IMR-90 (cell line): ENCODE data around the gene KIF16B. TPM values are rescaled to one million over a fixed set of nuclear protein-coding genes. Genes with fewer than 3 reads are reported as not detected.

Source experiments
- ATAC-seq: fragments of 200-7000 bp; cut with Tn5 transposase; 2 replicates; pipeline ENCODE4 v1.9.1; 2020; ENCODE audit warnings: low read depth, mild to moderate bottlenecking, moderate library complexity
- BruUV-seq: library from RNA; stranded (reverse); fragments of 400-500 nt; replicated peaks from 2 replicates; lab custom pipeline; 2021; lab: Mats Ljungman, UMichigan
- CTCF ChIA-PET: fragments of 300-600 bp; formaldehyde crosslinking; extraction: SDS; loops from one replicate; lab custom pipeline; 2021; ENCODE audit warnings: antibody characterized with exemption; lab: Yijun Ruan, JAX
- POLR2A ChIA-PET: fragments of 300-600 bp; sonication (Branson Sonifier 250); formaldehyde crosslinking; loops from one replicate; lab custom pipeline; 2022; ENCODE audit warnings: antibody characterized with exemption; ENCODE audit not compliant: unreplicated experiment; lab: Charles Lee
- DNase-seq: peaks from one replicate; pipeline ENCODE4 v3.0.0; 2013
- H2AFZ ChIP-seq: replicated peaks from 2 replicates; pipeline ENCODE3; 2013; ENCODE audit warnings: low read length, mild to moderate bottlenecking; ENCODE audit not compliant: poor library complexity
- H2AK5ac ChIP-seq: 2 replicates; pipeline ENCODE4 v1.6.1; 2013; ENCODE audit warnings: low read depth, low read length, inconsistent platforms
- H2AK9ac ChIP-seq: replicated peaks from 2 replicates; pipeline ENCODE3; 2013; ENCODE audit warnings: mild to moderate bottlenecking, low read depth, low read length, moderate library complexity; ENCODE audit not compliant: poor library complexity
- H2BK120ac ChIP-seq: 2 replicates; pipeline ENCODE4 v1.6.1; 2013; ENCODE audit warnings: low read depth, low read length, inconsistent platforms
- H2BK15ac ChIP-seq: 3 replicates; pipeline ENCODE4 v1.6.1; 2013; ENCODE audit warnings: low read depth, low read length, inconsistent platforms
- H2BK20ac ChIP-seq: 2 replicates; pipeline ENCODE4 v1.6.1; 2013; ENCODE audit warnings: low read depth, mild to moderate bottlenecking, inconsistent platforms, low read length, moderate library complexity
- H2BK5ac ChIP-seq: 2 replicates; pipeline ENCODE4 v1.6.1; 2013; ENCODE audit warnings: mild to moderate bottlenecking, low read depth, low read length, inconsistent platforms; ENCODE audit not compliant: poor library complexity, severe bottlenecking
- H3K14ac ChIP-seq: replicated peaks from 2 replicates; pipeline ENCODE4 v1.6.1; 2013; ENCODE audit warnings: low read depth, low read length, inconsistent platforms
- H3K18ac ChIP-seq: 2 replicates; pipeline ENCODE4 v1.6.1; 2013; ENCODE audit warnings: low read depth, low read length, control low read depth
- H3K23ac ChIP-seq: 2 replicates; pipeline ENCODE4 v1.6.1; 2013; ENCODE audit warnings: low read depth, low read length, inconsistent platforms
- H3K27ac ChIP-seq: 2 replicates; pipeline ENCODE4 v1.5.1; 2013; ENCODE audit warnings: mild to moderate bottlenecking, control low read depth, low read length; ENCODE audit not compliant: insufficient read depth
- H3K27me3 ChIP-seq: 2 replicates; pipeline ENCODE4 v1.6.1; 2013; ENCODE audit warnings: low read length; ENCODE audit not compliant: control insufficient read depth, insufficient read depth
- H3K36me3 ChIP-seq: 2 replicates; pipeline ENCODE4 v1.6.1; 2013; ENCODE audit warnings: low read length, mixed read lengths; ENCODE audit not compliant: control insufficient read depth, insufficient read depth
- H3K4ac ChIP-seq: 2 replicates; pipeline ENCODE4 v1.6.1; 2013; ENCODE audit warnings: low read depth, low read length, inconsistent platforms
- H3K4me1 ChIP-seq: 2 replicates; pipeline ENCODE4 v1.6.1; 2013; ENCODE audit warnings: low read length, mixed read lengths; ENCODE audit not compliant: control insufficient read depth, insufficient read depth
- H3K4me2 ChIP-seq: 2 replicates; pipeline ENCODE4 v1.6.1; 2013; ENCODE audit warnings: low read depth, mild to moderate bottlenecking, control low read depth, low read length, moderate library complexity
- H3K4me3 ChIP-seq: 2 replicates; pipeline ENCODE4 v1.5.1; 2013; ENCODE audit warnings: low read depth, mild to moderate bottlenecking, control low read depth, low read length, moderate library complexity; ENCODE audit not compliant: insufficient read depth
- H3K56ac ChIP-seq: 2 replicates; pipeline ENCODE4 v1.6.1; 2013; ENCODE audit warnings: low read length, inconsistent platforms; ENCODE audit not compliant: insufficient read depth; ENCODE audit errors: extremely low read depth
- H3K79me1 ChIP-seq, 2 experiments: 2 replicates each; pipeline ENCODE4 v1.6.1; 2013; ENCODE audit warnings: low read length in 2 of 2, inconsistent platforms in 1 of 2, low read depth in 1 of 2
- H3K9ac ChIP-seq: 2 replicates; pipeline ENCODE4 v1.6.1; 2013; ENCODE audit warnings: low read depth, low read length, control low read depth
- H3K9me1 ChIP-seq: 2 replicates; pipeline ENCODE4 v1.6.1; 2013; ENCODE audit warnings: low read length, inconsistent platforms; ENCODE audit not compliant: insufficient read depth
- H3K9me3 ChIP-seq: 2 replicates; pipeline ENCODE4 v1.6.1; 2013; ENCODE audit warnings: low read length; ENCODE audit not compliant: control insufficient read depth, insufficient read depth
- H4K20me1 ChIP-seq: 2 replicates; pipeline ENCODE4 v1.6.1; 2013; ENCODE audit warnings: low read length, inconsistent platforms; ENCODE audit not compliant: insufficient read depth
- H4K5ac ChIP-seq: 2 replicates; pipeline ENCODE4 v1.6.1; 2013; ENCODE audit warnings: mild to moderate bottlenecking, low read depth, low read length, control low read depth
- H4K8ac ChIP-seq, 2 experiments: 2 replicates each; pipeline ENCODE4 v1.6.1; 2013; ENCODE audit warnings: low read depth in 2 of 2, low read length in 2 of 2, control low read depth in 1 of 2, inconsistent platforms in 1 of 2
- H4K91ac ChIP-seq: 2 replicates; pipeline ENCODE4 v1.6.1; 2013; ENCODE audit warnings: low read depth, low read length, inconsistent platforms; ENCODE audit not compliant: insufficient read depth
- BHLHE40 ChIP-seq: fragments of 150-350 bp; IDR thresholded peaks from 2 replicates; pipeline ENCODE4 v1.6.1; 2016; ENCODE audit warnings: mild to moderate bottlenecking, low read depth, low read length
- CEBPB ChIP-seq: IDR thresholded peaks from 2 replicates; pipeline ENCODE4 v1.6.1; 2012; ENCODE audit warnings: low read depth, low read length, improper control_type of control experiment
- CHD1 ChIP-seq: IDR thresholded peaks from 2 replicates; pipeline ENCODE4 v1.6.1; 2012; ENCODE audit warnings: low read depth, low read length, improper control_type of control experiment
- ELK1 ChIP-seq: fragments of 150-350 bp; IDR thresholded peaks from 2 replicates; pipeline ENCODE4 v1.6.1; 2016; ENCODE audit warnings: low read depth, mild to moderate bottlenecking, low read length, moderate library complexity, borderline replicate concordance
- FOS ChIP-seq: fragments of 150-350 bp; IDR thresholded peaks from 2 replicates; pipeline ENCODE4 v1.6.1; 2016; ENCODE audit warnings: low read depth, low read length
- MAFK ChIP-seq: IDR thresholded peaks from 2 replicates; pipeline ENCODE4 v1.6.1; 2012; ENCODE audit warnings: low read depth, low read length, improper control_type of control experiment
- MAZ ChIP-seq: IDR thresholded peaks from 2 replicates; pipeline ENCODE4 v1.6.1; 2012; ENCODE audit warnings: low read depth, mild to moderate bottlenecking, low read length, improper control_type of control experiment, moderate library complexity, borderline replicate concordance
- MXI1 ChIP-seq: IDR thresholded peaks from 2 replicates; pipeline ENCODE4 v1.6.1; 2012; ENCODE audit warnings: low read depth, mild to moderate bottlenecking, low read length, moderate library complexity, borderline replicate concordance
- NFE2L2 ChIP-seq: fragments of 150-350 bp; IDR thresholded peaks from 2 replicates; pipeline ENCODE4 v1.6.1; 2016; ENCODE audit warnings: low read depth, mild to moderate bottlenecking, low read length
- POLR2A ChIP-seq: IDR thresholded peaks from 2 replicates; pipeline ENCODE4 v1.6.1; 2012; ENCODE audit warnings: mild to moderate bottlenecking, low read depth, low read length
- RAD21 ChIP-seq: IDR thresholded peaks from 2 replicates; pipeline ENCODE4 v1.6.1; 2012; ENCODE audit warnings: low read length, improper control_type of control experiment
- SMC3 ChIP-seq: fragments of 150-350 bp; IDR thresholded peaks from 2 replicates; pipeline ENCODE4 v1.6.1; 2016; ENCODE audit warnings: low read depth, mild to moderate bottlenecking, antibody characterized with exemption, low read length, moderate library complexity
- USF2 ChIP-seq: fragments of 150-350 bp; IDR thresholded peaks from 2 replicates; pipeline ENCODE4 v1.6.1; 2017; ENCODE audit warnings: mild to moderate bottlenecking, antibody characterized with exemption, low read length, low read depth
- WGBS, 2 experiments: methylation state at CpG; one replicate each; pipeline versions ENCODE4 v1.1.5 to v1.1.7; 2013; ENCODE audit warnings: missing lambda C conversion rate in 2 of 2; ENCODE audit not compliant: insufficient read length in 1 of 2; ENCODE audit errors: extremely low coverage in 2 of 2; 5-methylcytosine and 5-hydroxymethylcytosine counted together
- dilution Hi-C: fragments of 300-500 bp; cut with HindIII; formaldehyde crosslinking; loops from one replicate; pipeline ENCODE4 v1.14.3; 2018; ENCODE audit warnings: low sequenced_read_pairs; ENCODE audit not compliant: unreplicated experiment
- in situ Hi-C: fragments of 300-500 bp; cut with MboI; formaldehyde crosslinking; loops from 3 replicates; pipeline ENCODE4 v1.14.3; 2019; ENCODE audit warnings: low sequenced_read_pairs, inconsistent platforms, mixed read lengths
- intact Hi-C: fragments of 100-400 bp; cut with micrococcal nuclease; formaldehyde crosslinking; loops from 2 replicates; pipeline ENCODE4 v1.10.0; 2022
- polyA plus RNA-seq, 3 experiments: library from polyadenylated mRNA; depleted of rRNA; stranded (reverse); fragments of >200 nt; gene quantifications; 2 replicates each; pipeline ENCODE4 v1.2.3, GENCODE V29; 2012; ENCODE audit warnings: low replicate concordance in 1 of 3
- total RNA-seq: library from RNA; depleted of rRNA; stranded (reverse); fragments of >200 nt; gene quantifications from 2 replicates; pipeline ENCODE4 v1.2.3, GENCODE V29; 2012

Gene KIF16B
- total and polyA plus RNA-seq, 2 of the 4 experiments (the other 2 are of a cell fraction), result 4.7 to 10.0 TPM

- Histone ChIP-seq H3K79me1 (no peaks in the 10 kb centered on the region), H3K9ac (no peak overlapping the region), H3K18ac (no peak overlapping the region), H4K91ac (no peak overlapping the region), H3K4ac (no peak overlapping the region), H2AFZ (no peak overlapping the region), H2AK9ac (no peak overlapping the region), H3K27ac (no peak overlapping the region), H3K56ac (no peak overlapping the region), H3K23ac (no peak overlapping the region), H3K4me2 (no peak overlapping the region), H3K9me1 (0 out of 2 replicates have a peak, but pooled peaks cover 3% of the 10 kb centered on the region), H3K9me3 (no peaks in the 10 kb centered on the region), H2BK5ac (no peak overlapping the region), H4K20me1 (no peaks in the 10 kb centered on the region), H2AK5ac (no peak overlapping the region), H3K4me3 (no peak overlapping the region), H3K14ac (no peak overlapping the region), H3K36me3 (0 out of 2 replicates have a peak, but pooled peaks cover 2% of the 10 kb centered on the region), H3K27me3 (no peaks in the 10 kb centered on the region), H3K4me1 (peaks cover 4% of the 10 kb centered on the region), H4K8ac (no peak overlapping the region), H4K5ac (no peak overlapping the region), H2BK15ac (no peak overlapping the region), H2BK120ac (no peak overlapping the region), H2BK20ac (no peak overlapping the region)
- DNase-seq, result no peak
- ATAC-seq, result no peak
- ChIA-PET CTCF (no interaction called here), POLR2A (no interaction called here)
- TF ChIP-seq MXI1, result no peak
- TF ChIP-seq USF2, result no peak
- no peak for TF ChIP-seq ELK1
- TF ChIP-seq RAD21, result no peak
- no peak for TF ChIP-seq CEBPB
- TF ChIP-seq MAFK, result no peak
- TF ChIP-seq NFE2L2, result no peak
- TF ChIP-seq MAZ, result no peak
- TF ChIP-seq SMC3, result no peak
- TF ChIP-seq POLR2A, result no peak
- TF ChIP-seq CHD1, result no peak
- no peak for TF ChIP-seq BHLHE40
- no peak for TF ChIP-seq FOS
- BruUV-seq, result no TSS peak
- intact Hi-C loops (no loop called here), dilution Hi-C loops (no loop called here), in situ Hi-C loops (no loop called here)
- WGBS, 2 experiments, result no CpG with 5 or more reads among the region's 1 CpG
Measured at GRCh38 chr20:16369441-16369840, 203.8 kb downstream of the KIF16B start.
